Measurements from ENCODE around the gene PDZD8. TPM values are rescaled to one million over a fixed set of nuclear protein-coding genes. Genes with fewer than 3 reads are reported as not detected.

The PDZD8 gene
- total RNA-seq, 6 experiments from 2014 or later: 33.5 to 59.7 (median 46.4) TPM

GRCh38 chr10:117413928-117414618 is 38.8 kb upstream of the PDZD8 start:
- DNase-seq: peak in 2 of 3 donors; percentile 37 to 76
- Histone ChIP-seq H3K27me3 (no peaks in the 10 kb centered on the region), H3K9me3 (no peaks in the 10 kb centered on the region), H3K4me3 (no peak overlapping the region), H3K36me3 (no peaks in the 10 kb centered on the region), H3K27ac (peak overlapping the region in 1 of 3 donors; percentile 60), H3K4me1 (peaks cover 0 to 46% (median 15%) of the 10 kb centered on the region in 4 donors)
- peak; percentile 83 to 87 (median 86) for ATAC-seq
- WGBS (ENCODE audit: insufficient coverage, low coverage, low lambda C conversion rate, missing lambda C conversion rate): 0% methylated on average over 1 of the region's 1 CpG
- intact Hi-C loops (cut with DNase I): no loop called here
- TF ChIP-seq POLR2A (IDR thresholded peaks at IDR 0.05): no peak
- no peak for TF ChIP-seq CTCF (IDR thresholded peaks at IDR 0.05)

- intact Hi-C loops (cut with DNase I): no loop called here
- DNase-seq (no peak), ATAC-seq (no peak)
- H3K27ac ChIP-seq: no peak overlapping the region
- WGBS (ENCODE audit: insufficient coverage, low coverage, low lambda C conversion rate, missing lambda C conversion rate): 95% methylated on average over 3 of the region's 5 CpGs
- no peaks in the 10 kb centered on the region for H3K36me3 ChIP-seq
- no peaks in the 10 kb centered on the region for H3K27me3 ChIP-seq
- H3K4me1 ChIP-seq: peaks cover 0 to 46% (median 15%) of the 10 kb centered on the region in 4 donors
- H3K4me3 ChIP-seq: no peak overlapping the region
- no peaks in the 10 kb centered on the region for H3K9me3 ChIP-seq
- TF ChIP-seq POLR2A (IDR thresholded peaks at IDR 0.05) (no peak), CTCF (IDR thresholded peaks at IDR 0.05) (no peak)
These were observed 37.3 kb upstream of the PDZD8 start for GRCh38 chr10:117412469-117413010.

DNA sequence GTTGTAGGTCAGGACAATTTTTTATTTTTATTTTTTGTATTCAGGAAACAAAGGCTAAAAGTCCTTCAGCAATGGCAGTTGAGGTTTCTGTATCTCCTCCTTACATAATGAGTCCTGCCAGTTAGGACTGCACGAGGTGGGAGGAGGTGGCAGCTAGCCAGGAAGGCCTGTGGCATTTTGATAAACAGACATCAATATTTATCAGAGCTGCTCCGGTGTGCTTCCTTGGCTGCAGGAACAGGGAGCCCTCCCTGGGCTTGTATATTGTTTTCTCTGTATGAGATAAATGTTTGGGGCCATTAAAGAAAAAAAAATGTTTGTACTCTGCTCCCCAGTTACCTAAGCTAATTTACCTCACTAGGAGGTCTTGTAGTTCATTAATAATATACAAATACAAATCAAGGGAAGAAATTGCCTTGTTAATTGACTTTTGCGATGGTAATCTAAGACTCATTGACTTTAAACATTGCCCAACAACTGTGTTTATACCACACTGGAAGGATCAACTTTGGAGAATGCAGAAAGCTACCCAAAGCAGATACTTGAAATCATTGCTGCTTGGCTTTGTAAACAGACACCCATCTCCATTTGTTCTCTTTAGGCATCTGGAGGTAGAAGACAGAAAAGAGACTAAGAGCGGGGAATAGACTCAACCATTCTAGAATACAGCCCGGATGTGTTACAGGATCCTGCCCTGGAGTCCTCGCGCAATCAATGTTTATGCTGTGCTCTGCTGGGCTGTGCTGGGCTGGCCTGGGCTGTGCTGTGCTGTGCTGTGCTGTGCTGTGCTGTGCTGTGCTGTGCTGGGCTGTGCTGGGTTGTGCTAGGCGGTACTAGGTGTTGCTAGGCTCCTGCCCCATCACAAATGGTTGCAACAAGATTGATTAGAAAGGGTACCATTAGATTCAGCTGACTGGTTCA is 36.5 kb upstream of the PDZD8 start:
- Histone ChIP-seq H3K4me3 (no peak overlapping the region), H3K27ac (peak overlapping the region in 1 of 3 donors; percentile 51), H3K9me3 (no peaks in the 10 kb centered on the region), H3K4me1 (peaks cover 0 to 46% (median 15%) of the 10 kb centered on the region in 4 donors), H3K27me3 (no peaks in the 10 kb centered on the region), H3K36me3 (no peaks in the 10 kb centered on the region)
- WGBS (ENCODE audit: insufficient coverage, low coverage, low lambda C conversion rate, missing lambda C conversion rate): 16% methylated on average over 4 of the region's 8 CpGs
- peak in 2 of 3 donors; percentile 68 to 69 for DNase-seq
- no peak for TF ChIP-seq POLR2A (IDR thresholded peaks at IDR 0.05)
- TF ChIP-seq CTCF (IDR thresholded peaks at IDR 0.05): no peak
- peak; percentile 25 to 66 (median 44) for ATAC-seq
- intact Hi-C loops (cut with DNase I): no loop called here

- no peak overlapping the region for H3K27ac ChIP-seq
- WGBS (ENCODE audit: insufficient coverage, low coverage, low lambda C conversion rate, missing lambda C conversion rate): 10% methylated on average over 2 of the region's 4 CpGs
- peak in 1 of 3 donors; percentile 12 for DNase-seq
These were observed 35.3 kb upstream of the PDZD8 start for GRCh38 chr10:117410557-117410956.

More at GRCh38 chr10:117410557-117410956, 35.3 kb upstream of the PDZD8 start:
- Histone ChIP-seq H3K27me3 (no peaks in the 10 kb centered on the region), H3K4me1 (peaks cover 0 to 52% (median 16%) of the 10 kb centered on the region in 4 donors), H3K4me3 (no peak overlapping the region), H3K36me3 (no peaks in the 10 kb centered on the region), H3K9me3 (no peaks in the 10 kb centered on the region)
- no peak for TF ChIP-seq POLR2A (IDR thresholded peaks at IDR 0.05)
- no peak for ATAC-seq
- intact Hi-C loops (cut with DNase I): no loop called here

All from right lobe of liver (tissue), 6 donors.